ENCODE data around the gene FDPS.
"Not testable (repeated sequence)": the region's sequence is repeated elsewhere in the genome, so short reads cannot be mapped to it uniquely, and the experiment has no call there.

The FDPS gene

DNA sequence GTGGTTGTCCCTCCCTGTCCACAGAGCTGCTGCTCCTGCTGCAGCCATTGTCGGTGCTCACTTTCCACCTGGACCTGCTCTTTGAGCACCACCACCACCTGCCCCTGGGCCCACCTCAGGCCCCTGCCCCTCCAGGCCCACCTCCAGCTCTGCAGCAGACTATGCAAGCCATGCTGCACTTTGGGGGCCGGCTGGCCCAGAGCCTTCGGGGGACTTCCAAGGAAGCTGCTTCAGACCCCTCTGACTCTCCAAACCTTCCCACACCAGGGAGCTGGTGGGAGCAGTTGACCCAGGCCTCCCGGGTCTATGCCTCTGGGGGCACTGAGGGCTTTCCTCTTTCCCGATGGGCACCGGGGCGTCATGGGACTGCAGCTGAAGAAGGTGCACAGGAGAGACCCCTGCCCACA, 18.0 kb downstream of the FDPS start:
- TF ChIP-seq, protein P1, sequence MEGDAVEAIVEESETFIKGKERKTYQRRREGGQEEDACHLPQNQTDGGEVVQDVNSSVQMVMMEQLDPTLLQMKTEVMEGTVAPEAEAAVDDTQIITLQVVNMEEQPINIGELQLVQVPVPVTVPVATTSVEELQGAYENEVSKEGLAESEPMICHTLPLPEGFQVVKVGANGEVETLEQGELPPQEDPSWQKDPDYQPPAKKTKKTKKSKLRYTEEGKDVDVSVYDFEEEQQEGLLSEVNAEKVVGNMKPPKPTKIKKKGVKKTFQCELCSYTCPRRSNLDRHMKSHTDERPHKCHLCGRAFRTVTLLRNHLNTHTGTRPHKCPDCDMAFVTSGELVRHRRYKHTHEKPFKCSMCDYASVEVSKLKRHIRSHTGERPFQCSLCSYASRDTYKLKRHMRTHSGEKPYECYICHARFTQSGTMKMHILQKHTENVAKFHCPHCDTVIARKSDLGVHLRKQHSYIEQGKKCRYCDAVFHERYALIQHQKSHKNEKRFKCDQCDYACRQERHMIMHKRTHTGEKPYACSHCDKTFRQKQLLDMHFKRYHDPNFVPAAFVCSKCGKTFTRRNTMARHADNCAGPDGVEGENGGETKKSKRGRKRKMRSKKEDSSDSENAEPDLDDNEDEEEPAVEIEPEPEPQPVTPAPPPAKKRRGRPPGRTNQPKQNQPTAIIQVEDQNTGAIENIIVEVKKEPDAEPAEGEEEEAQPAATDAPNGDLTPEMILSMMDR (IDR thresholded peaks at IDR 0.05; ENCODE audit: insufficient read depth, low read depth, low read length, missing control alignments) = no peak
- no peak for DNase-seq (ENCODE audit: low read depth)
- H3K4me3 ChIP-seq (ENCODE audit: low read depth, low read length) = no peak overlapping the region

GRCh38 chr1:155327981-155328380, 19.3 kb downstream of the FDPS start:
- H3K4me3 ChIP-seq (ENCODE audit: low read depth, low read length) = no peak overlapping the region
- DNase-seq (ENCODE audit: low read depth) = no peak
- TF ChIP-seq, protein P1 (IDR thresholded peaks at IDR 0.05; ENCODE audit: insufficient read depth, low read depth, low read length, missing control alignments) = no peak

DNA sequence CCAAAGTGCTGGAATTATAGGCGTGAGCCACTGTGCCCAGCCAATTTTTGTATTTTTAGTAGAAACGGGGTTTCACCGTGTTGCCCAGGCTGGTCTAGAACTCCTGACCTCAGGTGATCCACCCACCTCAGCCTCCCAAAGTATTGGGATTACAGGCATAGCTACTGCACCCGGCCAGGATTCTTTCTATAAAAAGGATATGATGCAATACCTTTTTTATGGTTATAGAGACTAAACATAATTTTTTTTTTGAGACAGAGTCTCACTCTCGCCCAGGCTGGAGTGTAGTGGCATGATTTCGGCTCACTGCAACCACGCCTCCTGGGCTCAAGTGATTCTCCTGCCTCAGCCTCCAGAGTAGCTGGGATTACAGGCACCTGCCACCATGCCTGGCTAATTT, 20.2 kb downstream of the FDPS start:
- not testable (repeated sequence) for H3K4me3 ChIP-seq (ENCODE audit: low read depth, low read length)

GRCh38 chr1:155329980-155330598, 21.4 kb downstream of the FDPS start:
- TF ChIP-seq, protein P1 (IDR thresholded peaks at IDR 0.05; ENCODE audit: insufficient read depth, low read depth, low read length, missing control alignments) = no peak
- no peak for DNase-seq (ENCODE audit: low read depth)
- H3K4me3 ChIP-seq (ENCODE audit: low read depth, low read length) = no peak overlapping the region

More for the DNA sequence above, 20.2 kb downstream of the FDPS start:
- DNase-seq (ENCODE audit: low read depth) = not testable (repeated sequence)

- TF ChIP-seq, protein P1 (IDR thresholded peaks at IDR 0.05; ENCODE audit: insufficient read depth, low read depth, low read length, missing control alignments) = no peak
- DNase-seq (ENCODE audit: low read depth) = no peak
- H3K4me3 ChIP-seq (ENCODE audit: low read depth, low read length) = no peak overlapping the region
These were observed 26.3 kb downstream of the FDPS start for GRCh38 chr1:155334962-155335361.

DNA sequence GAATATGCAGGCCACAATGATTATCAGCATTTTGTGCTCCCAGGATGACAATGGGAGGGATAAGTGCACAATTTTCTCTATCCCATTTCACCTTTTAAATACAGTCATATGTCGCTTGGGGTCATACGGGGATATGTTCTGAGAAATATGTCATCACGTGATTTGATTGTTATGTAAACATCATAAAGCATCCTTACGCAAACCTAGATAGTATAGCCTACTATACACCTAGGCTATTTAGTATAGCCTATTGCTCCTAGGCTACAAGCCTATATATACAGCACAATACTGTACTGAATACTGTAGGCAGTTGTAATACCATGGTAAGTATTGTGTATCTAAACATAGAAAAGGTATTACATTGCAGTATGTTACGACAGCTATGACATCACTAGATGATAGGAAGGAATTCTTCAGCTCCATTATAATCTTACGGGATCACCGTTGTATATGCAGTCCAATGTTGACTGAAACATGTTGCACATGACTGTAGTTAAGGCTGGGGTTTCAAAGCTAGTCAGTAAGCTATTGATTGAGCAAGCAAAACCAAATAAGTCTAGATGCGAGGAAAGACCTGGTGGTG, 30.9 kb downstream of the FDPS start:
- H3K4me3 ChIP-seq (ENCODE audit: low read depth, low read length) = no peak overlapping the region
- no peak for DNase-seq (ENCODE audit: low read depth)
- TF ChIP-seq, protein P1 (IDR thresholded peaks at IDR 0.05; ENCODE audit: insufficient read depth, low read depth, low read length, missing control alignments) = no peak

GRCh38 chr1:155342842-155343241, 34.2 kb downstream of the FDPS start:
- no peak for DNase-seq (ENCODE audit: low read depth)
- TF ChIP-seq, protein P1 (IDR thresholded peaks at IDR 0.05; ENCODE audit: insufficient read depth, low read depth, low read length, missing control alignments) = no peak
- no peak overlapping the region for H3K4me3 ChIP-seq (ENCODE audit: low read depth, low read length)
